HG03457 (cell line): ENCODE results near the gene SPINT2.

Experiments used
- ATAC-seq: cut with Tn5 transposase; IDR thresholded peaks from one replicate; pipeline ENCODE4 v1.9.1; 2021; ENCODE audit warnings: moderate number of reproducible peaks; ENCODE audit not compliant: unreplicated experiment

The SPINT2 gene

DNA sequence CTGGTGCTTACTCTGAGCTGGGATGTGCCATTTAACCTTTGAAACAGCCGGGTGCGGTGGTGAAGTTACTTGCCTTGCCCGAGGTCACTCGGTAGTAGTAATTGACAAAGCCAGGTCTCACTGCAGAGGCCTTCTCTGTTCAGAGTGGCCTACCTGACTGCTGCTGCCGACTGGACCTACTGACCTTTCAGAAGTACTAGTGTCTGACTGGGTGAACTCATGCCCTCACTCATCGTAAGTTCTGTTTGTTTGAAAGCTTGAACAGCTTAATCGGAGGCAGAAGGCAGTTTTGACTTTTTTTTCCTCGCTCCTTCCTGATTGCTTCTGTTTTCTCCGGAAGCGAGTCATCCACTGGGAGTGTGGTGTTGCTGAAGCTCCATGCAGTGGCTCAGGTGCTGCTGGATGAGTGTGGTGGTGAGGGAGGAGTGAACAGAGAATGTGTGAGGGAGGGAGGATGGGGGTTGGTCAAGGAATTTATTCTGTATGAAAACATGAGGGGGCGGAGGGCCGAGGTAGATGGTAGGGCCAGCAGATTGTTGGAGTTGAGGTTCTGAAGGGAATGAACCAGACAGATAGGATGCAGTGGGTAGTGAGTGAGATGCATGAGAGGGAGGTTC, 2.7 kb downstream of the SPINT2 start:
- no peak for ATAC-seq

DNA sequence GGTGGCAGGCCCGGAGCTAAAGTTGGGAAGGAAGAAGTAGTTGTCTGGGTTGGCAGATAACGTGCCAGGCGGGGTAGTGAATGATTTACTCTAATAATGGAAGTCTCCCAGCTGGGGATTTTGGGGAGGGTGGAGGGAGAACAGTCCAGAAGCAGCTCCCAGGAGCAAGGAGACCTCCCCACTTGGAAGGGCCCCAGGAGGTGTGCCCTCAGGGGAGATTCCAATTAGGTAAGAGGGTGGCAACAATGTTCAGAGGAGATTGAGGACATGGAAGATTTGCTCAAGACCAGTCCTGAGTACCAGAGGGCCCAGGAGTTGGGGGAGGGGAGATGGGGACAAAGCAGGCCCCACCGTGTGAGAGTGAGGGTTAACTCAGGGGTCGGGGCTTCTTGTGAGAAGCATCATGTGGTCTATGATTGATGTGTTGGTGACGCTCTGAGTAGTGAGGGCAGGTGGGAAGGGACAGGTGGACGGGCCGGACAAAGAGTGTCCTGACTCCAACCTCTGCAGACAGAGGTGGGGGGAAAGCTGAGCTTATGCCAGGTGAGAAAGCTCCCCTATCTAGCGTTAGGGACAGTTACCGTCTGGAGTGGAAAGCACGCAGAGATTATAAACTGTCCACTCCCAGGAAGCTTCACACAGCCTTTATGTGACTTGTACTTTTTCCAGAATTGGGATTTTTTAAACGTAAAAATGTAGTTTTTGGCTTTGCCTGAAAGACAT, 3.5 kb downstream of the SPINT2 start:
- no peak for ATAC-seq

- no peak for ATAC-seq
Measured at GRCh38 chr19:38268539-38268938, 4.2 kb downstream of the SPINT2 start.

- ATAC-seq: no peak
Measured at GRCh38 chr19:38270587-38271167, 6.3 kb downstream of the SPINT2 start.

GRCh38 chr19:38273499-38273898, 9.1 kb downstream of the SPINT2 start:
- ATAC-seq: no peak

DNA sequence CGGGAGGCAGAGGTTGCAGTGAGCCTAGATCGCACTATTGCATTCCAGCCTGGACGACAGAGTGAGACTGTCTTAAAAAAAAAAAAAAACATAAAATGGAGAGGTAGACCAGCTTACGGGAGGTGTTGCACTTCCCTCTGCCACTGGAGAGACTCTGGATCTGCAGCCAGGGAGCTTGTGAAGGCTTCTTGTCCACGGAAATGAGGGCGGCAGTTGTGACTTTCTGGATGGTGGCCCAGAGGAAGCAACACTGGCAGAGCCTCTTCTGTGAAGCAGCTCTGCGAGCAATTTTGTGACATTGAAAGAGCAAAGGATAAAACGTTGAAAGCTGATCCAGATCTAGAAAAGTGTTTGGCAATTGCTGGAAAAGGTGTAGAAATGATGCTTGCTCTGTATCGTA, 10.4 kb downstream of the SPINT2 start:
- ATAC-seq: no peak

GRCh38 chr19:38276942-38277517, 12.7 kb downstream of the SPINT2 start:
- no peak for ATAC-seq

GRCh38 chr19:38277549-38277948, 13.2 kb downstream of the SPINT2 start:
- no peak for ATAC-seq

- ATAC-seq: no peak
Measured at GRCh38 chr19:38277969-38278680, 13.8 kb downstream of the SPINT2 start.

GRCh38 chr19:38278751-38279150, 14.4 kb downstream of the SPINT2 start:
- ATAC-seq: no peak

DNA sequence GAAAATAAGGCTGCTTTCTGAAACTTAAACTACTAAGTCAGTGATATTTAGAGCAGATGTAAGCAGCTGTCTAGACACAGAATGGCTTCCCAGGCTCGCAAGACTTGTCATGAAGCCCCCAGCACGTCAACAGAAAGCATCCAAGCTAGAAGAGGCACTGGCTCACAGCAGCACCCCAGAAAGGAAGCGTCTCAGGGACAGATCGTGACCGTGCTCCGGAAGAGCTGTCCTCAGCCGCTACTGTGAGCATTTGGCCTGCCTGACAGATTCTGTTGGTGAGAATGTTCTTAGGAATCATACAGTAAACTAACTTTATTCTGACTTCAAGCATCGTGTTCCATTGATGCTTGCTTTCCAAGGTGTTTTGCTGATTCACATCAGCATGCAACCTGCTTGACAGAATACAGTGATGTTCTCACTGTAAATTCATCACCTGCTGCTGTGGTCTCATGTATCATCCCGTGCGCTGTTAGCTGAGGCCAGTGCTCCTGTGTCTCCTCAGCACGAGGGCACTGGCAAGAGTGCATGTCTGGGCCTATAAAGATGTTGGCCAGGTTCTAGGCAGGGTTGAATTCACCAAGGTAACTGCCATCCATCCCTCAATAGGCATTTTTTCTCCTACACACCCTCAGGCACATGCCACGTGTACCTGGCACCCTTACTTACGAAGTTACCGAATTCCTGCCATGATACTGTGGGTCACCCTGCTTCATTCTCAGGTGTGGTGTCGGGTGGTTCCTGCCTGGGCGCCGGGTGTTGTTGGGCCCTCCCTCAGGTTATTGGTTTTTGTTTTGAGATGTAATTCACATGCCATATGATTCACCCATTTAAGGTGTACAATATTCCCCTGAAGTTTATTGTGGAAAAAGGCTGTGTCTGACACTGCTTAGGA, 15.9 kb downstream of the SPINT2 start:
- no peak for ATAC-seq

DNA sequence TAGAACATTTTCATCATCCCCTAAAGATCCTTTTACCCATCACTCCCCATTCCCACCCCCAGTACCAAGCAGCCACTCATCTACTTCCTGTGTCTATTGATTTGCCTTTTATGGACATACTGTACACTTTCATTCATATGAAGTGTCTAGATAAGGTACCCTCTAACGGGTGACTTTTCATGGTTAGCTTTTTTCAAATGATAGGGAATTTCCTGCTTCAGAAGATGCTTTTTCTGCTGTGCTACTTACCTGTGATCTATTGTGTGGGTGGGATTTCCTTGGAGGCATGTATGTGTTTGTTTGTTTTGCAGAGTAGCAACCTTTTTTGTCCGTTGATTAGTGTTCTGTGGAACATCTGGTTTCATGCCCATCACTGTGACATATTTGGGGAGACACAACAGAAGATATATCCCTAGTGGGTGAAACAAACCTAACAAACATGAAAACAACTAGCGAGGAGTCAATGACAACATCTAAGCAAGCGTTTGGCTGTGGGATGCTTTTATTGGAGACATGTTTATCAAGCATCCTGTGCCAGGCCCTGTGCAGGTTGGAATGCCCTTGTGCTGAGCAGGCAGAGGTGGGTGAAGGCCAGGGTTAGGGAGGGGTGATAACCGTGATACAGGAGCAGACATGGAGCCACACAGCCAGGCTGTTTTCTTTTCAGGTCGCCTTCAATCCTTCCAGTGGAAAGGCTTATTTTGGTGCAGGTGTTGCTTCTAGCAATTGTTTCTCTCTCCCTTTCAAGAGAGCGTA, 17.6 kb downstream of the SPINT2 start:
- no peak for ATAC-seq

GRCh38 chr19:38283271-38283670, 18.9 kb downstream of the SPINT2 start:
- no peak for ATAC-seq

- ATAC-seq: no peak
Measured at GRCh38 chr19:38284422-38284821, 20.0 kb downstream of the SPINT2 start.

- no peak for ATAC-seq
Measured at GRCh38 chr19:38285567-38285966, 21.2 kb downstream of the SPINT2 start.

- ATAC-seq: no peak
Measured at GRCh38 chr19:38287604-38288003, 23.2 kb downstream of the SPINT2 start.

DNA sequence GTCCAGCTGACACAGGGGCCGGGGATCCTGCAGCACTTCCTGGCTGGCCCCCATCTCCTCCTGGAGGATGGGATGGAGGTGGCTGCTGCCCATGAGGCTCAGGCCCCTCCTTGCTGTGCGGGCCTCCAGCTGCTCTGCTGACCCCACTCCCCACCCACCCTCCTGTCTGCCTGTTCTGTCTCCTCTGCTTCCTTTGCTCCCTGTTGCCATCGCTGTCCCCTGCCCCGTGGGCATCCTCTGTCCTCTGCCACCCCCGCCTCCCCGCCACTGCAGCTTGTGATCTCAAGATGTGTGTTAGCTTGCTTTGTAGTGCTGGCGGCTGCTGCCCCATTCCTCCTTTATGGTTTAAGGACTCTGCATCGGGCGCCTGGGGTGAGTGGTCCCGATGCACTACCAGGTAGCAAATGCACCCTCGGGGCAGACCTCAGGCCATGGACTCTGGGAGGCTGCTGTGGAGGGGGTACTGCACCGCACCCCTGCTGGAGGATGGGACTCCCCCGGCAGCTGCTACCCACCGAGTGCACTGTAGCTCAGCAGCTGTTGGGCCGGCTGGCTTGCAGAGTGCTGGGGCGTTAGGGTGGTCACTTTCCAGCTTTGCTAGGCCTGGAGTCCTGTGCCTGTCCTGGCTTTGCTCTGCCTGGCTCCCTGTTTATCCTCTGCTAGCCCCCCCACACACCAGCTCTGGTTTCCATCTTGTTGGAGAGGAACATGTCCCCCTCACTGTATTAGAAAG, 23.9 kb downstream of the SPINT2 start:
- no peak for ATAC-seq

GRCh38 chr19:38289955-38290354, 25.6 kb downstream of the SPINT2 start:
- no peak for ATAC-seq

- ATAC-seq: no peak
Measured at GRCh38 chr19:38290631-38291147, 26.3 kb downstream of the SPINT2 start.
